Heart left ventricle (tissue), 13 donors: ENCODE measurements around the gene DIAPH3.

ENCODE experiments used
- POLR2A ChIP-seq, 2 donors: fragments of 450-650 bp; IDR thresholded peaks; one replicate each; pipeline ENCODE4 v1.6.1; 2017; ENCODE audit warnings: antibody characterized with exemption in 2 of 2, mild to moderate bottlenecking in 2 of 2, moderate library complexity in 2 of 2
- TF ChIP-seq, protein P1 (sequence below), 12 donors: fragments of 200-600 bp; sonication (generic) in 4 of 12; IDR thresholded peaks; one replicate each; pipeline versions ENCODE4 v1.5.0 to v1.8.0; 2018 to 2022; ENCODE audit warnings: antibody characterized with exemption in 12 of 12, mild to moderate bottlenecking in 5 of 12
- donor health status: ischemic (EF 13 %, LVEDD 7.1; RV severe dilation, severe dysfunction).
- donor health status: DM: no; HTN: yes; CAD: no.
- donor health status: DM: no; HTN: no; CAD: no.
- donor health status: ischemic (EF 25% LVEDD 6.9; RV normal size, moderate dysfunction).
- donor health status: ischemic (EF 25% LVEDD 5.7; RV mildly dilated, moderate dysfunction).
- donor health status: ischemic (EF 35%, LVEDD 5.7; RV mildly dilated, moderate dysfunction).
- donor health status: nonischemic (EF 11% LVEDD 7.7; RV severe dilation, severe dysfunction).
- donor health status: DM: yes; HTN: yes; CAD: no.
- donor health status: PGD.
- donor health status: ischemic (EF 29% LVEDD 5.4; RV normal size, mild dysfunction).
- donor health status: nonischemic (EF 23%, LVEDD 6.1; RV moderate dilation, normal function).

- TF ChIP-seq, protein P1, sequence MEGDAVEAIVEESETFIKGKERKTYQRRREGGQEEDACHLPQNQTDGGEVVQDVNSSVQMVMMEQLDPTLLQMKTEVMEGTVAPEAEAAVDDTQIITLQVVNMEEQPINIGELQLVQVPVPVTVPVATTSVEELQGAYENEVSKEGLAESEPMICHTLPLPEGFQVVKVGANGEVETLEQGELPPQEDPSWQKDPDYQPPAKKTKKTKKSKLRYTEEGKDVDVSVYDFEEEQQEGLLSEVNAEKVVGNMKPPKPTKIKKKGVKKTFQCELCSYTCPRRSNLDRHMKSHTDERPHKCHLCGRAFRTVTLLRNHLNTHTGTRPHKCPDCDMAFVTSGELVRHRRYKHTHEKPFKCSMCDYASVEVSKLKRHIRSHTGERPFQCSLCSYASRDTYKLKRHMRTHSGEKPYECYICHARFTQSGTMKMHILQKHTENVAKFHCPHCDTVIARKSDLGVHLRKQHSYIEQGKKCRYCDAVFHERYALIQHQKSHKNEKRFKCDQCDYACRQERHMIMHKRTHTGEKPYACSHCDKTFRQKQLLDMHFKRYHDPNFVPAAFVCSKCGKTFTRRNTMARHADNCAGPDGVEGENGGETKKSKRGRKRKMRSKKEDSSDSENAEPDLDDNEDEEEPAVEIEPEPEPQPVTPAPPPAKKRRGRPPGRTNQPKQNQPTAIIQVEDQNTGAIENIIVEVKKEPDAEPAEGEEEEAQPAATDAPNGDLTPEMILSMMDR (IDR thresholded peaks at IDR 0.05) = no peak
- no peak for TF ChIP-seq POLR2A (IDR thresholded peaks at IDR 0.05)
Measured at GRCh38 chr13:59996461-59996980, 167.2 kb downstream of the DIAPH3 start.
